PFSK-1 (cell line): ENCODE results near the gene CACNA1B.

Source experiments
- FOXP2 ChIP-seq: optimal IDR thresholded peaks from 2 replicates; pipeline ENCODE3; 2011; ENCODE audit warnings: borderline replicate concordance, control low read depth, inconsistent platforms; ENCODE audit not compliant: insufficient read depth; ENCODE audit errors: extremely low read length, extremely low read depth
- POLR2AphosphoS5 ChIP-seq: IDR thresholded peaks from 2 replicates; pipeline ENCODE4 v1.6.1; 2012; ENCODE audit warnings: low read depth, mild to moderate bottlenecking, control low read depth, low read length, moderate library complexity
- REST ChIP-seq, 2 experiments: IDR thresholded peaks; 2 replicates each; pipeline versions ENCODE4 v1.6.1 to v1.8.0; 2011 to 2012; ENCODE audit warnings: low read depth in 2 of 2, low read length in 2 of 2, control low read depth in 1 of 2, inconsistent platforms in 1 of 2, mild to moderate bottlenecking in 1 of 2, moderate library complexity in 1 of 2; ENCODE audit not compliant: insufficient read depth in 1 of 2
- SIN3A ChIP-seq: IDR thresholded peaks from 2 replicates; pipeline ENCODE4 v1.6.1; 2012; ENCODE audit warnings: mild to moderate bottlenecking, low read length, moderate library complexity, borderline replicate concordance; ENCODE audit not compliant: insufficient read depth
- TAF1 ChIP-seq: IDR thresholded peaks from 2 replicates; pipeline ENCODE4 v1.6.1; 2012; ENCODE audit warnings: low read length, control low read depth, borderline replicate concordance; ENCODE audit not compliant: insufficient read depth

The CACNA1B gene

GRCh38 chr9:137836831-137837241, 40.7 kb upstream of the CACNA1B start:
- TF ChIP-seq FOXP2 = no peak
- no peak for TF ChIP-seq REST (IDR thresholded peaks at IDR 0.05; ENCODE audit: insufficient read depth in 1 of 2, low read depth in 2 of 2, low read length in 2 of 2)
- no peak for TF ChIP-seq SIN3A

GRCh38 chr9:137837345-137838278, 40.0 kb upstream of the CACNA1B start:
- TF ChIP-seq POLR2AphosphoS5 (no peak), TAF1 (no peak), REST (IDR thresholded peaks at IDR 0.05; ENCODE audit: insufficient read depth in 1 of 2, low read depth in 2 of 2, low read length in 2 of 2) (no peak), SIN3A (no peak)

- no peak for TF ChIP-seq REST (IDR thresholded peaks at IDR 0.05; ENCODE audit: insufficient read depth in 1 of 2, low read depth in 2 of 2, low read length in 2 of 2)
- TF ChIP-seq SIN3A = no peak
- no peak for TF ChIP-seq POLR2AphosphoS5
- TF ChIP-seq TAF1 = no peak
- no peak for TF ChIP-seq FOXP2
Observed at GRCh38 chr9:137838576-137838975, 39.0 kb upstream of the CACNA1B start.

- TF ChIP-seq REST (IDR thresholded peaks at IDR 0.05; ENCODE audit: insufficient read depth in 1 of 2, low read depth in 2 of 2, low read length in 2 of 2) (no peak), FOXP2 (no peak), POLR2AphosphoS5 (no peak), SIN3A (no peak), TAF1 (no peak)
Observed at GRCh38 chr9:137843355-137843754, 34.2 kb upstream of the CACNA1B start.
